IPS-18c (cell line): Measurements from ENCODE around the gene EXT2.

Experiments
- H3K4me3 ChIP-seq: 2 replicates; pipeline ENCODE4 v1.7.0; 2013; ENCODE audit warnings: low read depth, mild to moderate bottlenecking, low read length, moderate library complexity; ENCODE audit not compliant: insufficient read depth
- H3K9me3 ChIP-seq: one replicate; pipeline ENCODE4 v1.6.1; 2013; ENCODE audit warnings: mild to moderate bottlenecking, low read length, moderate library complexity; ENCODE audit not compliant: control insufficient read depth, insufficient read depth

The EXT2 gene

DNA sequence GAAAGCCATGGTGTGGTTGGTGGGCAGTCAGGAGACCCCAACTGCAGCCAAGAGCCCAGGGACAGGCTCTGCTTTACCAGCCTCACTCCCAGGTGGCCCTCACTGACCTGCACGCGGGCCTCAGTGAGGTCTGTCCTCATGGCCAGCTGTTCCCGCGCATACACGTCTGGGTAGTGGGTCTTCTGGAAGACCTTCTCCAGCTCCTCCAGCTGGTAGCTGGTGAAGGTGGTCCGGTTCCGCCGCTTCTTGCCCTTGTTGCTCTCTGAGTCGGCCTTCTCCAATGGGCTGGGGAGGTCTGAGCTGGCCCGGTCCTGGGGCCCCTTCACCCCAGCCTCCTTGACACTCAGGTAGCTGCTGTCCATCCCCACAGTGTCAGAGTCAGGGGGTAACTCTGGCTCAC, 179.8 kb downstream of the EXT2 start:
- Histone ChIP-seq H3K4me3 (no peak overlapping the region), H3K9me3 (no peaks in the 10 kb centered on the region)

DNA sequence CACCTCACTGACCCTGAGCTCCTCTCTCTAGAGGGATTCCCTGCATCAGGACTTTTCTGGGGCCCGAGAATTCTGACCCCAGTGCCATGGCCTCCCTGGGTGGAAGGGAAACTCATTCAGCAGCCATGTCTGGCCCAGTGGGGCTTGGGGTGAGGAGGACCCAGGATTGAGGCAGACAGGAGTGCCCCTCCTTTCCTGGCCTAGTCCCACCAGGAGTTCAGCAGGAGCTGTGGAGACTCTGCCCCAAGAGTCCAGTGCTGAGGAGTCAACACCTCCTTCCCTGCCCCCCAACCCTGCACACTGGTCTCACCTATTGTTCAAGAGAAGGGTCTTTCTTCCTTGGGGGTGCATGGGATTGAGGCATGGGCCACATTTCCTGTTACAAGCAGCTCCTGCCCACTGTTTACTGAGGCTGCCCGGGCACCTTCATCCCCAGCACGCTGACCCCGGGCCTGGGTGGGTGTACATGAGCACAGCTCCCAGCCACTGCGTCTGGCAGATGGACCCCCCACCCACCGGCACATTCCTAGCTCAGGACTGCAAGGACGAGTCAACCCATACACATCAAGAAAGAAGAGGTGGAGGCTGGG, 180.6 kb downstream of the EXT2 start:
- no peaks in the 10 kb centered on the region for H3K9me3 ChIP-seq

DNA sequence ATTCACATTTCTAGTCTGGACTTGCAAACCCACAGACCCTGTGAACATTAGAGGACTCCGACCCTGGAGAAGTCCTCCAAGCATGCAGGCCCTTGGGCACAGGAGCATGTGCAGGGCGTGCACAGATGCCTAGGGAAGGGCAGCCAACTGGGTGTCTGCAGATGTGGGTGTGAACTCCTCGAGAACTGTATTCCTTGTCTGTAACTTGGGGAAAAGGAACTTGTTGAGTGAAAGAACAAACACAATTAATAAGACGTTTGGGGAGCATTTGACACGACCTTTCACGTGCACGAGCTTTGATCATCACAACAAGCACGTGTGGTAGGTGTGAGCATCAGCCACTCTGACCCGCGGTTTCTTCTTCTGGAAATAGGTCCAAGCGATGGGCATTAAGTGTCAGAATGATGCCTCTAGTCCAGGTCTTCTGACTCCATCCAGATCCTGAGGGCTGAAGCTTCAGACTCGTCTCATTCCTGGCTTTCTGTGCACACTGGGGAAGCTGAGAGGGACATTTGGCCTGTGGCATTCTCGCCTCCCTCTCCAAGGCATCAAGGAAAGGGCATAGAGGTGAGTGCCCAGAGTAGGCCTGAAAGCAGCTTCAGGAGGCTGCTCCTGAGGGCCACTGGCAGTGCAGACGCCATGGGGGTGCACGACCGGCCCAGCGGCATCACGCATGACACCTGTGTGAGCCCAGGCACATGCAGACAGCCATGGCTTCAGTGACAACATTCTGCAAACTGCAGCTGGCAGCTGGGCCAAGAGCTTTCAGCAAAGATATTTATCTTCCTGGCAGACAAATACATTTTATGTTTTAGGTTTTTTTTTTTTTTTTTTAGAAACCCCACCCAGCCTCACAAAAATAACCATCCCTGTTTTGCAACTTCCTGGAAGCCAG, 182.0 kb downstream of the EXT2 start:
- Histone ChIP-seq H3K4me3 (no peak overlapping the region), H3K9me3 (no peaks in the 10 kb centered on the region)

More for the DNA sequence above, 180.6 kb downstream of the EXT2 start:
- no peak overlapping the region for H3K4me3 ChIP-seq

DNA sequence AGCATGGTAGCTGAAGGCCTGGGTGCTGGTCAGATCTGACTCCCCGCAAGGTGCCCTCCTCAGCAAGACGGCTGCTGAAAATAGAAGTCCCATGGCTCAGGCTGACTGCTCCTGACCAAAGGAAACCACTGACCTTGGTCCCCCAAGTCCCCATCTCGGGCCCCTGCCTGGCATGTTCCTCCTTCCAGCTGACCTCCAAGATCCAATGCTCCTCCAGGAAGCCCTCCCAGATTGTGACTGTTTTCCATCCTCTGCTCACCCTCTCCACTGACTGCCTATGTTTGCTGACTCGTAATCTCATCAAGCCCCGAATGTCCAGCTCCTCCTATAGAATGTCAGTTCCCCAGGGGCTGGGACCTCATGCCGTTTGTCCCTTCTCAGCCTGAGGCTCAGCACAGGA, 184.0 kb downstream of the EXT2 start:
- H3K9me3 ChIP-seq: no peaks in the 10 kb centered on the region
- H3K4me3 ChIP-seq: no peak overlapping the region

DNA sequence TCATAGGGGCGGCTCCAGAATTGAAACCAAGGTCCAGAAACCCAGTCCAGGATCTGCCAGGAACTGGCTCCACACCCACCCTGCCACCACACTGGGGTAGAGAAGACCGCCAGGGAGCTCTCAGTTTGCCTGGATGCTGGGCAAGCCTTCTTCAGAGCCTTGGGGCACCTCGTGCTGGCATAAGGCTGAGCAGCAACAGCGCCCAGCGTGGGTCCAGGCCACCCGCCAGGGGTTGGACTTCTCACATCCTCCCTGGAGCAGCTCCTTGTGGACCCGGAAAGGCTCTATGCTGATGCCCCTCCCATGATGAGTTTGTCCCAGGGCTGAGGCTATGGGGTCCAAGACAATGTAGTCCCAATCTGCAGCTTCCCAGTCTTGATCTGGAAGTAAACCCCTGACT, 184.8 kb downstream of the EXT2 start:
- H3K9me3 ChIP-seq: no peaks in the 10 kb centered on the region
- no peak overlapping the region for H3K4me3 ChIP-seq

DNA sequence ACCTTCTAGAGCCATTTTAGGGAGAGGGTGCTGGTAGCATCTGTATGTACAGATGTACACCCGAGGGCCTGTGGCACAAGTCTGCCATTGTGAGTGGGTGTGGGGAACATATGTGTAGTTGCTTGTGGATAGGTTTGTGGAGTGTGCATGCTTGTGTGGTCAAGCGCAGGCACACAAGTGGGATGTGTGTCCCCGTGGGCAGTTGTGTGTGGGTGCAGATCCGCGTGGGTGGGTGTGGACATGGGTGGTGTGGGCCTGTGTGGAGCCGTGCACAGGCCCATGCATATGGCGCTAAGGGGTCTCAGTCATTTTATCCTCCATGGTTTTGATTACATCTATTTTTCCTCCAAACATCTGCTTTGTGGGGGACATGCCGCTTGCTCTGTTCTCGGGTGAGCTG, 185.7 kb downstream of the EXT2 start:
- Histone ChIP-seq H3K4me3 (no peak overlapping the region), H3K9me3 (no peaks in the 10 kb centered on the region)

DNA sequence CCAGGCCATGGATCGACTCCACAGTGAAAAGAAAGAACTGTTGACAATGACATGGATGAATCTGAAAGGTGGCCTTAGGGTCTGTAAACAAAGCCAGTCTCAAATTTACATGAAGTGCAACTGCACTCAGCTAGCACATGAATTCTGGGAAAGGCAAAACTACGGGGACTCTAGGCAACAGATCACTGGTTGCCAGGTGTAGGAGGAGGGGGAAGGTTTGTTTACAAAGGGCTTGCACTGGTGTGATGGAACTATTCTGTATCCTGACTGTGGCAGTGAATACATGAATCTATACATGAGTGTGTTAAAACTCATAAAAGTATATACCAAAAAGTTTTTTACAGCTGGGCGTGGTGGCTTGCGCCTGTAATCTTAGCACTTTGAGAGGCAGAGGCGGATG, 187.1 kb downstream of the EXT2 start:
- no peaks in the 10 kb centered on the region for H3K9me3 ChIP-seq
- no peak overlapping the region for H3K4me3 ChIP-seq

DNA sequence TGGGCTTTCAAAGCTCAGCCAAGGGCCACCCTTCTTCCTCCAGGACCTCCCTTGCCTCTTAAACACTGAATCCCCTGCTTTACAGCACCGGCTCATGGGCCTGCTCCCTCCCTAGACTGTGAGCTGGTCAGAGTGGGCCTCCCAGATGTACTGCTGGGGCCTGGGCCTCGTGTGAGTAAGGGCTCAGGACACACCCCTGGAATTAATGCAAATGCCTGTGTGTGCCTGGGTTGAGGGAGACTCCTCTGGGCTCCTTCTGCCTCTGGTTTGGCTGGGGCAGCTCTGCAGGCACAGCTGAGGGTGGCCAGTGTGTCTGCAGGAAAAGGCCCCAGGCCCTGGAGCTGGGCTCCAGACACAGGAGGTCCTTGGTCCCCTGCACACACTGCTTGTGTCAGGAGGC, 190.3 kb downstream of the EXT2 start:
- no peaks in the 10 kb centered on the region for H3K9me3 ChIP-seq
- no peak overlapping the region for H3K4me3 ChIP-seq

DNA sequence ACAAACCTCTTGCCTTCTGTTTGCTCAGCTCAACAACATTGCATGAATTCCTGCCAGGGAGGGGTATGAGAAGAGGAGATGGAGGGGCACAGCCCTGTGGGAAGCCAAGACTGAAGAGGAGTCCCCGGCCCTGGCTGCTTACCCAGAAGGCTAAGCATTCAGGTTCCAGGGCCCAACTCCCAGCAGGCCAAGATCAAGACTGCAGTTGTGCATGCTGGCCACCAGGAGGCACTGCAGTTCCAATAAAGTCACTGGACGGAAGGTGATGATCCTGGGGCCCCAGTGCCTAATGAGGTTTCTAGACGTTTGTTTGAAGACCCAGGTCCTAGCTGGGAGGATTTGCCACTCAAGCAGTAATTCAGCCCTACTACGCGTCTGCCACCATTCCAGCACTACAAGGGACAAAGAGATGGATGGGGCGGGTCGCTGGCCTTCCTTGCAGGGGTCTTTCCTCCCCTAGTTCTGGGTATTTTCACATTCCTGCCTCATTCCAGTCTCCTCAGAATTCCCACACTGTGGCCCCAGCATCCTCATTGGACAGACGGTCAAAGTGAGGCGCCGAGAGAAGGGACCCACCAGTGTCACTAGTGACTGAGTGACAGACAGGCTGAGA, 190.9 kb downstream of the EXT2 start:
- Histone ChIP-seq H3K9me3 (no peaks in the 10 kb centered on the region), H3K4me3 (no peak overlapping the region)

DNA sequence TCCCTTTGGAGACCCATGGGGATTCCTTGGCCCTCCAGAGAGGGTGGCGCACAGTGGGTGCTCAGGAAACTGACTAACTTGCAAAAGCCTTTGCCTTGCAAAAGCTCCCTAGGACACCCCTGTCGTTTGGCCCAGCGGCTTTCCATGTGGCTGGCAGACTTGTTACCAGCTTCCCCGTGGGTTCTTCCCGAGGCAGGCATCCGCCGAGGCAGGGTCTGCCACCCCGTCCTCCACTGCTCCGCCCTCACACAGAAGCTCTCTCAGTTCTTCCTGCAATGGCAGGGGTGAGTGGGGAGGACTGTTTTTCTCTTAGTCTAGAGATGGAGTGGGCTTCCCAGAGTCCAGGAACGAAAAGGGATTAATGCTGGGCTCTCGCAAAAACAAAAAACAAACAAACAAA, 191.4 kb downstream of the EXT2 start:
- H3K4me3 ChIP-seq: no peak overlapping the region
- H3K9me3 ChIP-seq: no peaks in the 10 kb centered on the region

DNA sequence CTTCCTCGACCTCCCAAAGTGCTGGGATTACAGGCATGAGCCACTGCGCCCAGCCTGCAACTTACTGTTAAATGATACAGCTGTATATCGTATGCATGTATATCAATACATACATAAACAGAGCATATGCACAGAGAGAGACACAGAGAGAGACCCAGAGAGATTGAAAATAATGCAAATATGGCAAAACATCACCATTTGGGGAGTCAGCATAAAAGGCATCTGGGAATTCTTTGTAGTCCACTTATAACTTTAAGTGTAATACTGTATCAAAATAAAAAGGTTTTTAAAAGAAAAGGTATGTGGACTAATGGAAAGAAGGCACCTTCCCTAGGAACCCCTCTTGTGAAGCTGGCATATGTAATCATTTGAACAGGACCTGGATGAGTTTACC, 192.7 kb downstream of the EXT2 start:
- Histone ChIP-seq H3K4me3 (no peak overlapping the region), H3K9me3 (no peaks in the 10 kb centered on the region)

DNA sequence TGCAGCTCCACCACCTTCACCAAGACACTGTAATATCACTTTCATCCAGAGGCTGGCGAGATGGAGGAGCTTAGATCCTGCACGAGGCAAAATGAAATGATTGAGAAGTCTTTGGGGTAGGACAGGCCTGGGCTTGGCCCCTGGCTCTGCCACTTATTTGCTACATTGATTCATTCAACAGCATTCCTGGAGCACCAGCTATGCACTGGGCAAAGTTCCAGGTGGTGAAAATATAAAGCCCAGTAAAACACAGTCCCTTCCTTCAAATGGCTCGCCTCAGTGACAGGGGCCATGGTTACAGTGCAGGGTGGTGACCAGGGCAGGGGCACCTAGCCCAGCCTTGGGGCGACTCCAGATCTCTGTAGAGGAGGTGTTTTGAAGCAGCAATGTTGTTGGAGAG, 194.7 kb downstream of the EXT2 start:
- no peak overlapping the region for H3K4me3 ChIP-seq
- peaks cover under 1% of the 10 kb centered on the region for H3K9me3 ChIP-seq
